H9 (cell line): ENCODE measurements around the gene ARHGAP25. TPM values are rescaled to one million over a fixed set of nuclear protein-coding genes. Genes with fewer than 3 reads are reported as not detected.
A peak's percentile ranks its signal among the peaks of the same experiment; 100 is the strongest.

Experiments used
- DNase-seq: peaks from one replicate; pipeline ENCODE4 v3.0.0-alpha.2; 2017
- H2AFZ ChIP-seq: one replicate; pipeline ENCODE4 v1.6.1; 2013; ENCODE audit warnings: mild to moderate bottlenecking, low read length, control low read depth, moderate library complexity
- H2AK5ac ChIP-seq: 2 replicates; pipeline ENCODE4 v1.6.1; 2013; ENCODE audit warnings: low read length, control low read depth, mixed read lengths; ENCODE audit not compliant: insufficient read length
- H2BK120ac ChIP-seq: one replicate; pipeline ENCODE4 v1.6.1; 2013; ENCODE audit warnings: low read depth, mild to moderate bottlenecking, low read length, control low read depth, inconsistent platforms; ENCODE audit not compliant: poor library complexity, severe bottlenecking
- H2BK12ac ChIP-seq: 2 replicates; pipeline ENCODE4 v1.6.1; 2013; ENCODE audit warnings: low read length, control low read depth, mixed read lengths, low read depth; ENCODE audit not compliant: insufficient read length
- H2BK15ac ChIP-seq: 2 replicates; pipeline ENCODE4 v1.6.1; 2013; ENCODE audit warnings: low read depth, low read length, control low read depth
- H2BK20ac ChIP-seq: one replicate; pipeline ENCODE4 v1.6.1; 2013; ENCODE audit warnings: low read depth, mild to moderate bottlenecking, low read length, control low read depth, inconsistent platforms; ENCODE audit not compliant: poor library complexity, severe bottlenecking
- H2BK5ac ChIP-seq: 2 replicates; pipeline ENCODE4 v1.6.1; 2013; ENCODE audit warnings: low read length, control low read depth, mixed read lengths; ENCODE audit not compliant: insufficient read length
- H3K14ac ChIP-seq: 2 replicates; pipeline ENCODE4 v1.6.1; 2013; ENCODE audit warnings: low read length, control low read depth; ENCODE audit not compliant: insufficient read depth
- H3K18ac ChIP-seq: 2 replicates; pipeline ENCODE4 v1.6.1; 2013; ENCODE audit warnings: low read depth, mild to moderate bottlenecking, mixed read lengths, low read length, control low read depth; ENCODE audit not compliant: insufficient read length
- H3K23ac ChIP-seq: 2 replicates; pipeline ENCODE4 v1.6.1; 2013; ENCODE audit warnings: low read length, control low read depth, mixed read lengths, low read depth; ENCODE audit not compliant: insufficient read length
- H3K23me2 ChIP-seq: 2 replicates; pipeline ENCODE4 v1.6.1; 2013; ENCODE audit warnings: low read depth, mild to moderate bottlenecking, mixed read lengths, low read length, control low read depth; ENCODE audit not compliant: insufficient read length, poor library complexity, severe bottlenecking
- H3K27ac ChIP-seq: 2 replicates; pipeline ENCODE4 v1.5.1; 2013; ENCODE audit warnings: low read length, control low read depth, mixed read lengths, low read depth; ENCODE audit not compliant: insufficient read length
- H3K27me3 ChIP-seq: 2 replicates; pipeline ENCODE4 v1.6.1; 2013; ENCODE audit warnings: low read length, control low read depth, inconsistent platforms; ENCODE audit not compliant: insufficient read depth
- H3K4ac ChIP-seq: 2 replicates; pipeline ENCODE4 v1.6.1; 2013; ENCODE audit warnings: low read depth, mild to moderate bottlenecking, control low read depth, inconsistent platforms, low read length, moderate library complexity
- H3K4me1 ChIP-seq: 2 replicates; pipeline ENCODE4 v1.6.1; 2013; ENCODE audit warnings: low read length, control low read depth, inconsistent platforms; ENCODE audit not compliant: insufficient read depth
- H3K4me2 ChIP-seq: 2 replicates; pipeline ENCODE4 v1.6.1; 2013; ENCODE audit warnings: low read length, control low read depth, mixed read lengths; ENCODE audit not compliant: insufficient read length, insufficient read depth
- H3K56ac ChIP-seq: 2 replicates; pipeline ENCODE4 v1.6.1; 2013; ENCODE audit warnings: low read depth, mild to moderate bottlenecking, mixed read lengths, low read length, control low read depth; ENCODE audit not compliant: insufficient read length
- H3K79me1 ChIP-seq: 2 replicates; pipeline ENCODE4 v1.6.1; 2013; ENCODE audit warnings: low read depth, mild to moderate bottlenecking, moderate library complexity, low read length, control low read depth, inconsistent platforms; ENCODE audit not compliant: insufficient read depth, poor library complexity, severe bottlenecking
- H3K79me2 ChIP-seq: 2 replicates; pipeline ENCODE4 v1.6.1; 2013; ENCODE audit warnings: low read length, control low read depth, inconsistent platforms; ENCODE audit not compliant: insufficient read depth
- H3K9ac ChIP-seq: 2 replicates; pipeline ENCODE4 v1.6.1; 2013; ENCODE audit warnings: low read length, control low read depth, mixed read lengths; ENCODE audit not compliant: insufficient read length; ENCODE audit errors: extremely low read depth
- H3K9me3 ChIP-seq: one replicate; pipeline ENCODE4 v1.6.1; 2013; ENCODE audit warnings: low read depth, low read length, inconsistent platforms; ENCODE audit not compliant: control insufficient read depth
- H3T11ph ChIP-seq: one replicate; pipeline ENCODE4 v1.6.1; 2013; ENCODE audit warnings: mild to moderate bottlenecking, low read length, control low read depth, inconsistent platforms
- H4K20me1 ChIP-seq: one replicate; pipeline ENCODE4 v1.6.1; 2013; ENCODE audit not compliant: control insufficient read depth, insufficient read length, insufficient read depth
- H4K5ac ChIP-seq: 2 replicates; pipeline ENCODE4 v1.6.1; 2013; ENCODE audit warnings: low read depth, mild to moderate bottlenecking, mixed read lengths, low read length, control low read depth; ENCODE audit not compliant: insufficient read length
- H4K8ac ChIP-seq: replicated peaks from 2 replicates; pipeline ENCODE4 v1.6.1; 2013; ENCODE audit warnings: low read length, control low read depth, mixed read lengths, low read depth; ENCODE audit not compliant: insufficient read length
- H4K91ac ChIP-seq: 2 replicates; pipeline ENCODE4 v1.6.1; 2013; ENCODE audit warnings: low read depth, mild to moderate bottlenecking, moderate library complexity, mixed read lengths, low read length, control low read depth; ENCODE audit not compliant: insufficient read length
- H3K27ac Mint-ChIP-seq, 3 experiments: 2 replicates in 2 of 3; 3 replicates in 1 of 3; pipeline ENCODE4 v1.8.0; 2020 to 2021; ENCODE audit warnings: mixed read lengths in 3 of 3, mild to moderate bottlenecking in 1 of 3, moderate library complexity in 1 of 3
- H3K27me3 Mint-ChIP-seq: 2 replicates; pipeline ENCODE4 v1.8.0; 2021; ENCODE audit warnings: low read depth, mild to moderate bottlenecking, moderate library complexity, mixed read lengths
- H3K36me3 Mint-ChIP-seq, 3 experiments: 2 replicates in 2 of 3; 3 replicates in 1 of 3; pipeline ENCODE4 v1.8.0; 2020 to 2021; ENCODE audit warnings: low read depth in 3 of 3, mixed read lengths in 3 of 3; ENCODE audit not compliant: insufficient read depth in 1 of 3
- H3K4me1 Mint-ChIP-seq, 2 experiments: 2 replicates each; pipeline ENCODE4 v1.8.0; 2020; ENCODE audit warnings: mixed read lengths in 2 of 2
- H3K4me3 Mint-ChIP-seq, 2 experiments: 2 replicates in 1 of 2; 3 replicates in 1 of 2; pipeline ENCODE4 v1.8.0; 2020 to 2021; ENCODE audit warnings: mild to moderate bottlenecking in 2 of 2, mixed read lengths in 2 of 2, moderate library complexity in 1 of 2
- H3K9me3 Mint-ChIP-seq, 2 experiments: 2 replicates in 1 of 2; 3 replicates in 1 of 2; pipeline ENCODE4 v1.8.0; 2020; ENCODE audit warnings: mild to moderate bottlenecking in 2 of 2, mixed read lengths in 2 of 2, moderate library complexity in 1 of 2
- CTCF ChIP-seq: fragments of 200-600 bp; sonication (generic); conservative IDR thresholded peaks from 3 replicates; pipeline ENCODE4 v1.8.0; 2021; ENCODE audit warnings: antibody characterized with exemption, mild to moderate bottlenecking
- WGBS: extraction: QIAGEN DNeasy Blood & Tissue Kit; methylation state at CpG from one replicate; pipeline ENCODE4 v1.1.7; 2013; ENCODE audit warnings: missing lambda C conversion rate, low lambda C conversion rate, mixed read lengths; ENCODE audit not compliant: insufficient read length; ENCODE audit errors: extremely low coverage; 5-methylcytosine and 5-hydroxymethylcytosine counted together
- total RNA-seq: library from RNA; stranded (reverse); gene quantifications from 2 replicates; pipeline ENCODE4 v1.2.1, GENCODE V29; 2021

ARHGAP25 gene
- total RNA-seq, 1 experiment from 2014 or later: 1.3 TPM

GRCh38 chr2:68751397-68752339 lies 17.1 kb downstream of the ARHGAP25 start:
- no peak overlapping the region for H3T11ph ChIP-seq
- no peak overlapping the region for H3K9ac ChIP-seq
- no peak overlapping the region for H2BK20ac ChIP-seq
- H3K79me2 ChIP-seq: no peaks in the 10 kb centered on the region
- no peak overlapping the region for H3K4ac ChIP-seq
- no peak overlapping the region for H3K56ac ChIP-seq
- no peak overlapping the region for H3K27ac ChIP-seq
- H2BK12ac ChIP-seq: no peak overlapping the region
- no peaks in the 10 kb centered on the region for H3K27me3 ChIP-seq
- H2AK5ac ChIP-seq: no peak overlapping the region
- no peak overlapping the region for H4K8ac ChIP-seq
- H3K4me3 Mint-ChIP-seq: no peak overlapping the region
- no peak overlapping the region for H3K23ac ChIP-seq
- no peak overlapping the region for H2AFZ ChIP-seq
- no peaks in the 10 kb centered on the region for H3K27me3 Mint-ChIP-seq
- no peaks in the 10 kb centered on the region for H3K23me2 ChIP-seq
- no peak overlapping the region for H2BK15ac ChIP-seq
- peaks cover 2 to 5% (median 2%) of the 10 kb centered on the region in 3 experiments; a peak in 6 of 7 replicates for H3K36me3 Mint-ChIP-seq
- H3K79me1 ChIP-seq: no peaks in the 10 kb centered on the region
- no peak overlapping the region for H4K5ac ChIP-seq
- peak; percentile 95 for TF ChIP-seq CTCF
- H3K27ac Mint-ChIP-seq: no peak overlapping the region
- DNase-seq: peak; percentile 90
- no peak overlapping the region for H2BK5ac ChIP-seq
- H3K4me1 ChIP-seq: peaks cover 4% of the 10 kb centered on the region; the same call in 1 of the 2 replicates
- no peak overlapping the region for H3K14ac ChIP-seq
- H3K4me1 Mint-ChIP-seq: peaks cover 7 to 9% of the 10 kb centered on the region in 2 experiments
- peaks cover 3 to 4% of the 10 kb centered on the region in 2 experiments for H3K9me3 Mint-ChIP-seq
- no peak overlapping the region for H3K18ac ChIP-seq
- no peak overlapping the region for H4K91ac ChIP-seq
- no peaks in the 10 kb centered on the region for H4K20me1 ChIP-seq
- peak overlapping the region; percentile 30 for H3K4me2 ChIP-seq
- no peaks in the 10 kb centered on the region for H3K9me3 ChIP-seq
- no CpG with 5 or more reads among the region's 15 CpGs for WGBS
- no peak overlapping the region for H2BK120ac ChIP-seq
